A172 (cell line): ENCODE measurements around the gene NACC2. TPM values are rescaled to one million over a fixed set of nuclear protein-coding genes. Genes with fewer than 3 reads are reported as not detected.
A peak's percentile ranks its signal among the peaks of the same experiment; 100 is the strongest.

Experiments
- DNase-seq: peaks from one replicate; pipeline ENCODE4 v3.0.0-alpha.2; 2015; ENCODE audit warnings: low spot score
- total RNA-seq: library from RNA; depleted of rRNA; stranded (reverse); fragments of >200 nt; shearing (Covaris generic); gene quantifications from 2 replicates; pipeline ENCODE4 v1.2.3, GENCODE V29; 2014

The NACC2 gene
- total RNA-seq, 1 experiment from 2014 or later = 41.6 TPM

DNA sequence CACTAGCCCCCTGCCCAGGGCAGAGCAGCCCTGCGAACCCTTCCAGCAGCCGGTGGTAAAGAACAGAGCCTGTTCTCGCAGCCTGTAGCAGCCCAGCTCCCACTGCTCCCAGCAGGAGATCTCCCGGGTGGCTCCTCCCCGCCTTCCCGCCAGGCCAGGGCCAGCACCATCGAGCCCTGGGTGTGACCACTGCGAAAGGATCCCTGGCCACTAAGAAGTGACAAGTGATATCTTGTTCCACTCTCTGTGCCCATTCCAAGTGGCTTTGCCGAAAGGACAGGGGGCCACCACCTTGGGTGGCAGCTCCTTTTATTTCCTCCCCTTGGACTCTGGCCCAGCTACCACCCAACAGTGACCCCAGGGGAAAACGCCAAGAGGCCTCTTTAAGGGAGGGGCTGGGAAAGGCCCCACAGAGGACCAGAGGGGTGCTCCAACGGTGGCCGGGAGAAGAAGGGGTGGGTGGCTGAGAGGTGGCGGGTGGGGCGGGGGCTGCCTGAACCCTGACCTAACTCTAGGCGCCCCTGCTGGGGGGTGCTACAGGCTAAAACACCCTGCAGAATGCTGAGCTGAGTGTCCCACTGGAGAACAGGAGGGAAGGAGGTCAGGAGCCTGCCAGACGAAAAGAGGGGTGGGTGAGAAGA, 1.6 kb downstream of the NACC2 start:
- DNase-seq = peak; percentile 56

DNA sequence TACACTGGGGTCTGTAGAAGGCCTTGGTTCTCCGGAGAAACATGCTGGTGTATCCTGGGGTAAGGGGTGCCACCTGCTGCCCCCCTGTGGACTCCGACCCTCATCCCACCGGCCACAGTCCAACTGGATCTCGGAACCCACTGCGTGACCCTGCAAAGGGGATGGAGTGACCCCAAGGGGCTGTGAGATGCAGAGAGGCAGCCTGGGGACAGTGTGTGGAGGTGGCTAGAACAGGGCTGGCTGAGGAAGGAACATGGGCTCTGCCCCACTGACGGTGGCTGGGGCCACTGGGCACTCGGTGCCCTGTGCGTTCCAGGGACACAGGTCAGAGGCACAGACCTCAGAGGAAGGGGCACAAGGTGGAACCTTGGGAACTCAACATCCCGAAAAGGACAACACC, 2.3 kb downstream of the NACC2 start:
- DNase-seq = no peak

- no peak for DNase-seq
Observed at GRCh38 chr9:136092353-136092650, 2.8 kb downstream of the NACC2 start.

GRCh38 chr9:136091582-136092352, 3.3 kb downstream of the NACC2 start:
- DNase-seq = no peak

- DNase-seq = no peak
Observed at GRCh38 chr9:136090768-136091581, 4.1 kb downstream of the NACC2 start.

GRCh38 chr9:136090056-136090735, 4.9 kb downstream of the NACC2 start:
- no peak for DNase-seq

DNA sequence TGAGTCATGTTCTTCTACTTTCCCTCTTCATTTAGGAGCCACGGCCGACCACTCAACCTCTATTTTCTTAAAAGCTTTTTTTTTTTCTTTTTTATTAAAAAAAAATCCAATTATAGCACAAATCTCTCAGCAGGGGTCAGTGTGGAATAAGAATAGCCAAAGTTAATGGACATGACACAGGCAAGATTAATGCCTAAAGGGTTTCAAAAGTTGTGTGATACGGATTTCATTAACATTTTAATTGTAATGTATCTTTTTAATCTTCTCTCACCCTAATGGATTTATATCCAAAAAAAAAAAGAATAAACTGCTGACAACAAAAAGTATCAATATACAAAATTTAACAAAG, 5.4 kb downstream of the NACC2 start:
- no peak for DNase-seq

DNA sequence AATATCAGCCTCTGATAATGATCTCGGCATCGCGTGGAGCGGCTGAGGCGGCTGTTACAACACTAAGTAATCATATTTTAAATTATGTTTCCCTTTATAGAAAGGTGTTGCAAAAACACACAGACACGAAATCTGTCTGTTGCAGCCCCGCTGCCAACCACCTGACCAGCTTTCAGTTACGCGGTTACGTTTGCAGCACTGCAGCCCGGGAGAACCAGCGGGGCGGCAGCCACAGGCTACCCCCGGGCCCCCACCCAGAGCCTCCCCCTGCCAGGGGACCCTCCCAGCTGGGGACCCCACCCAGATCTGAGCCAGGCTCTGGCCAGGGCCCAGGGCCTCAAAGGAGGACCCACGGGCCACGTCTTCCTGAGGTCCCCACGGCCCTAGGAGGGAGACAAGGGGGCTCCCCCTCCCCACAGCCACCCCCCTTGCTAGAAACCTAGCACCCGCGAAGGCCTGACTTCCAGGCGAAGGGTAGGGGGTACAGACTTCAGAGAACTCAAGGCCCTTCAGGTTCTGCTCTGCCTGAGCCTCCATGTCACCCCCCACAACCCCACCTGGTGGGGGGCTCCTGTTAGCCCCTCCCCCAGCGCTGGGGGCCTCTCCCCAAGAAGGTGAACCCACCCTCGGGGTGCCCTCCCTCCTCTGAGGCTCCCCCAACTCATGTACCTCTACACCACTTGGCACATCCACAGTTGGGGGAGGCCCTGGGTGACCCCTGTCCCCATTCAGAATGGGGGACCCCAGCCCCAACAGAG, 6.0 kb downstream of the NACC2 start:
- DNase-seq = no peak

- no peak for DNase-seq
Observed at GRCh38 chr9:136088481-136088938, 6.6 kb downstream of the NACC2 start.

- DNase-seq = no peak
Observed at GRCh38 chr9:136087741-136088480, 7.2 kb downstream of the NACC2 start.

- DNase-seq = no peak
Observed at GRCh38 chr9:136086951-136087740, 7.9 kb downstream of the NACC2 start.

GRCh38 chr9:136086213-136086881, 8.7 kb downstream of the NACC2 start:
- no peak for DNase-seq

GRCh38 chr9:136085815-136086212, 9.3 kb downstream of the NACC2 start:
- no peak for DNase-seq

DNA sequence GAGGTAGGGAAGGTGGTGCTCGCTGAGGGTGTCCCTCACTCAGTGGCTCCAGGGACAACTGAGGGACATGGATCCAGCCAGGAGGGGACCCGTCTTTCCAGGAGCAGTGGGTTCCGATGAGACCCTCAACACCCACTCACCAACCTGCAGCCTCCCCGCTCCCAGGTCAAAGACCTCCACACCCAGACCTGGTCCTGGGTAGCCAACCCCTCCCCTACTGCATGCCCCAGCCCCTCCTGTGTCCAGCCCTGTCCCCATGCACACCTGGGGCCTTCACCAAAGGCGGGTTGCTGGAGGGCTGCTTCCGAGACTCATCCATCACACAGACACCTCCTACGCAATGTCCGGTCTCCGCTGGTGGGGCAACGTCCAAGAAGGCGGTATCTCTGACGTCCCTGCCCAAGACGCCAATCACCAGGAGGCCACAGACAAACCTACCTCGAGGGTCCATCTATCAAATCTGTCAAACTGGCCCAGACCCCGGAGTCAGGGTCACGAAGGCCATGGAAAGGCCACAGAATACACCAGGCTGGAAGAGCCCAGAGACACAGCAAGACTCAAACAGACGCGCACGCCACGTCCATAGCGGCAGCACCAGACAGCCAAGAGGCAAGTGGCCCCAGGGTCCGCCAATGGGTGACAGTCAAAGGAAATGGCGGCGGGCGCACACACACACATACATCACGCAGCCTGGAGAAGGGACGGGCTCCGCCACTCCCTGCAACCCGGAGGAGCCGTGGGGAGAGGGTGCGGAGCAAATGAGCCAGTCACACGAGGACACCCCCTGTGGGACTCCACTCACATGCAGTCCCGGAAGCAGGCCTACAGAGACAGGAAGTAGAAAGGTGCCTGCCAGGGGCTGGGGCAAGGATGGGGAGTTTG, 10.8 kb downstream of the NACC2 start:
- no peak for DNase-seq

DNA sequence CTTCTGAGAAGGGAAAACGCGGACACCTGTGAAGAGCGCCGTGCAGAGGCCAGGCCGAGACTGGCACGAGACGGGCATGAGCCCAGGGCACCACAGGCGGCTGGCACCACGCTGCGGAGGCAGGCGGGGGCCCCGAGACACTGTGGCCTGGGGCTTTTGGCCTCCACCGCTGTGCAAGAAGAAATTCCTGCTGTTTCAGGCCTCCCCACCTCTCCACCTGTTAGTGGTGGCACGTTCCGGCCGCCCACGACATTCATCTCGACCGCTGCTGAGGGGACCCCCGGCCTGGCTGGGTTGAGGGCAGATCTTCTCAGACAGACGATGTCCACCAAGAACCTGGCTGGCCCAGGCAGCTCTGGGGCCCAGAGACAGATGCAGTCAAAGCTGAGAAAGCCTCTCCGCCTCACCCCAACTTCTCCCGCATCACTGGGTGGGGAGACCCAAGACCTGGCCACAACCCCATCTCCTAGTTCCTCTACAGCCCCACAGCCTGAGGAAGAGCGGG, 11.5 kb downstream of the NACC2 start:
- DNase-seq = no peak

DNA sequence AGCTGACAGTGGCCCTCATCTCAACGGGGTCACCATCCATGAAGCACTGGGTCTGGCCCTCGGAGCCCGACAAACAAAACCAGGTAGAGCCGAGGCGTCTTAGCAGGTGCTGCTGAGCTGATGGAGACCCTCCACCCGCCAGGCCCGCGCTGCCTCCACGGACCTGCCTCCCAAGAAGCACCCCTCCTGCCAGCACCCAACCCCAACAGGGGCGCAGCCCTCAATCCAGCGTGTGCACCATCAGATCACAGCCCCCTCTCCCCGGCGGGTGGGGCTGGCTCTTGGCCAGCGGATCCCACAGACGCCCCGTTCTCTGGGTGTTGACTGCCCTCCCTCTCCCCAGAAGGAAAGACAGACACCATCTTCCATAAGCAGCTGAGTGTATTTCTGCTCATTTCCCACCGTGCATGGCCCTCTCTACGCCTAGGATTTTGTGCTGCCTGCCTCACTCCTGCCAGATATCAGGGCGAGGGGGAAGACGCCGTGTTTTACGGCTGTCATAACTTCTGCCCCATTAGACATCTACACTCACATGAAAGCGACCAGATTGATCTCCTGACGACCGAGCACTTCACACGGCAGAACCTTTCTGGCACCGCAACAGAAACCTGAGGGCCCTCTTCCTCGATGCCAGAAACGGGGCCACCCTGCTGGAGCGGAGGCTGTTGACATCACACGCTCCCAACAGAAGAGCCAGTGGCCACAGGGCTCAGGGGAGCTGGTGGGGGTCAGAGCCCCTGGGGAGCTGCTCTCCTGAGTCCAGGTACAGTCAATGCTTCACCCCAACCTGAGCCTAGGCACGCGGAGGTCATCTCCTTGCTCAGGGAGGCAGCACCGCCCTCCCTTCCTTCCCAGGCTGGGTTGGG, 12.4 kb downstream of the NACC2 start:
- no peak for DNase-seq

GRCh38 chr9:136081826-136082495, 13.1 kb downstream of the NACC2 start:
- DNase-seq = no peak
